Stimulated activated CD4-positive, alpha-beta T cell treated with anti-CD3 and anti-CD28 coated beads, Interleukin-15, amount 100 ng/mL, for 1 hour (primary cell): ENCODE measurements around the gene PRKAA1.

Source experiments
- DNase-seq, 2 donors: peaks; one replicate each; pipeline ENCODE4 v3.0.0-alpha.2; 2020; ENCODE audit warnings: low read depth in 1 of 2, low spot score in 1 of 2

Gene PRKAA1

GRCh38 chr5:40798012-40798800, at the start of gene PRKAA1:
Gene PRKAA1, minus strand, starts transcription at chr5:40798374. Its CDS starts 185 bp downstream, at chr5:40798189.
- peak; percentile 82 to 86 for DNase-seq

GRCh38 chr5:40847525-40847924, 49.4 kb upstream of the PRKAA1 start:
- no peak for DNase-seq

GRCh38 chr5:40846371-40846770, 48.2 kb upstream of the PRKAA1 start:
- DNase-seq: no peak

DNA sequence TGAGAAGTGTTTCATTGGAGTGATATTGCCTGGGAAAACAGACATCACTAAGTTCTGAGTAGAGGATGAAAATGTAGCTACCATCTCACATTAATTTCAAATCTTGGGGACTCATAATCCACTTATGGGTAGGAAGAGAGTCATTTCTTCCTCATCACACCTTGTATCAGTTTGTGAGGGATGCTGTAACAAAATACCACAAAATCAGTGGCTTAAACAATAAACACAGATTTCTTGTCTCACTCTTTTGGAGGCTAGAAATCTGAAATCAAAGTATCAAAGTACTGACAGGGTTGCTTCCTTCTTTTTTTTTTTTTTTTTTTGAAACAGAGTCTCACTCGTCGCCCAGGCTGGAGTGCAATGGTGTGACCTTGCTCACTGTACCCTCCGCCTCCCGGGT, 46.4 kb upstream of the PRKAA1 start:
- DNase-seq: no peak

DNA sequence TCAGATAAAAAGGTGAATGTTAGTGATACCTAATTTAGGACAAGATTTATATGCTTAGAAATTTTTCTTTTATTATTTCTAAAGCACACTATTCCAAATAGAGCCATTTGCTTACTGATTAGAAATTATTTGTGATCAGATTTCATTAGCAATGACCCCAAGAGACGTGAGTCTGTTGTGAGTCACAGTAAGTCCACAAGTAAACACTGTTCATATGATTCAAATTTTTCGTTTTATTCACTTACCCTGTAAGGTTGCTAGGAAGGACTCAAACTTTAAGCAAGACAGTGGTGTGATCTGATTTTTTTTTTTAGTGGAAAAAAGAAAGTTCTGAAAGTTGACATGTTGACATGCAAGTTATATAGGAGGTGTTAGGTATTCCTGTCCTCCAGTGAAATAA, 44.2 kb upstream of the PRKAA1 start:
- no peak for DNase-seq

GRCh38 chr5:40841068-40841805, 43.1 kb upstream of the PRKAA1 start, which contains the start of gene CARD6:
Gene CARD6, plus strand, starts transcription at chr5:40841367. Its CDS starts 16 bp downstream, at chr5:40841383.
- DNase-seq: no peak

DNA sequence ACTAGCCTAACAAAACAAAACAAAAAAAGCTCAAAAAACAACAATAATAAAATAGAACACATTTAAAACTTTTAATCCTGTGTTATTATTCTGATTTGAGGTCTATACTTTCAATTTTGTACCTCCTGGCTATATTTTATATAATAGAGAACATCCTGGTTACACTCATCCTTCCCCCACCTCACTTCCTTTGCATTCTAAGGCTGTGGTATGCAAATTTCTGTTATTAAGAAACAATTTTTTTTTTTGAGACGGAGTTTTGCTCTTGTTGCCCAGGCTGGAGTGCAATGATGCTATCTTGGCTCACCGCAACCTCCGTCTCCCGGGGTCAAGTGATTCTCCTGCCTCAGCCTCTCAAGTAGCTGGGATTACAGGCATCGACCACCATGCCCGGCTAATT, 39.9 kb upstream of the PRKAA1 start:
- DNase-seq: no peak

- DNase-seq: peak; percentile 80 to 82
Measured at GRCh38 chr5:40834849-40835787, 36.9 kb upstream of the PRKAA1 start, which contains the start of gene RPL37. Gene RPL37, minus strand, starts transcription at chr5:40835222. Its CDS starts 37 bp downstream, at chr5:40835185.

- no peak for DNase-seq
Measured at GRCh38 chr5:40834391-40834848, 36.2 kb upstream of the PRKAA1 start.

DNA sequence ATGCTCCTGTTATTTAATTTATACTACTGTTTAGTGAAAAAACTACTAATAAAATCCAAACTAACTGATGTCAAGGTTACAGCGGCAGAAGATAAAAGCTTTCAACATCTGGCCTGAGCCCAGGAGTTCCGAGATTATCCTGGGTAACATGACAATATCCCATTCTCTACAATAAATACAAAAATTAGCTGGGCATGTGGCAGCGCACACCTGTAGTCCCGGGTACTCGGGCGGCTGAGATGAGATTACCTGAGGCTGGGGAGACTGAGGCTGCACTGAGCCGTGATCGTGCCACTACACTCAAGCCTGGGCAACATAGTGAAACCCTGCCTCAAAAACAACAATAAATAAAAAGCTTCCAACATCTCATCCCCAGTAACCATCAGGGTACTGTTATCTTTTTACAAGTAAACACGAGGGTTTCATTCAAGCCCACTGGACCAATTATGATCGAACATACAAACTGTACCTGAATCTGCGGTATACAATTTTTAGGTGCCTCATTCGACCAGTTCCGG, 35.6 kb upstream of the PRKAA1 start:
- DNase-seq: no peak

DNA sequence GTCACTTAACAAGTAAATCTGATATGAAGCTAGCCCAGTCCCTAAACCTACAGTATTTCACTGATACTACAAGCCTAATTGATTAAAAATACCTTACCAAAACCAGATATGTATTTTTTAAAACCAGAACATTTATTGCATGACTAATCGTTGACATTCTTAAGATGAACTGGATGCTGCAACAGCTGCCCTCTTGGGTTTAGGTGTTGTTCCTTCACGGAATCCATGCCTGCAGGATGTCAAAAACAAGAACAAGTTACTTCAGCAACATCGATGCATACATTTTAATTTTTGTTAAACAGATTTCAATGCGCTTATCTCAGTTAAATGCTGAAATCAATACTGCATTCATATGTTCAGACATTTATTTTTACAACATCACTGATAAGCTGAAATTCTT, 34.2 kb upstream of the PRKAA1 start:
- no peak for DNase-seq

DNA sequence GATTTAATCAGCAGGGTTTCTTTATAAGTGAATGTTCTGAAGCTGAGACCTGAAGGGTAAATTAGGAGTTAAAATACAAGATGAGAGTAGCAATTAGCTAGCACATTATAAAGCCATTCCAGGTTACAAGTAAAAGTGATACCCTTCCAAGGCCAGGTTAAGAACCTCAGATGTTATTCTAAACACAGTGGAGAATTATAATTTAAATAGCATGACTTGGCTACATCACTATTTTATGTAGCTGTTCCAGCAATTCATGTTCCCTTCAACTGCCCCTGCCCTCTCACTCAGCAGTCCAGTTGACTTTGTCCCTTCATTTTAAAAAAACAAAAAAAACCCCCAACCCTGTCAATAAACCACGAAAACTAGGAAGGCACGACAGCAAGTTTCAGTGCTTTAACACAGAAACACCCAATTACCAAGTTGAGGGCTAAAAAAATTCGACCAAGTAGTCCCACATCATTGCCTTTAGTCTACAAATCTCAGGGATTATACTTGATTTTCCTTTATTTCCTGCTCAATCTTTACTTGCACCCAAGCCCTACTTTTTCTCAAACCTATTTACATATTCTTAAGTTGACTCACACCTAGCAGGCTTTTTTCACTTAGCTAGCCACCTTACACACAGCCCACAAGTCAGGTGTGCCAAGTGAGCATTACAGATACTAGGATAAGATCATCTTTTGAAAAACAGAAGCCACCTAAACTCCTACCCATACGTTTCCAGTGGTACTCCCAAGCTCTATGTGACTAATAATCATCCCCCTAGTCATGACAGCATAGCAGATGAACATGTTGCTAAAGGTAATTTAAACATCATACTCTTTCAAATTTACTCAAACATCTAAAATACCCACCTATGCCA, 33.4 kb upstream of the PRKAA1 start:
- DNase-seq: no peak

DNA sequence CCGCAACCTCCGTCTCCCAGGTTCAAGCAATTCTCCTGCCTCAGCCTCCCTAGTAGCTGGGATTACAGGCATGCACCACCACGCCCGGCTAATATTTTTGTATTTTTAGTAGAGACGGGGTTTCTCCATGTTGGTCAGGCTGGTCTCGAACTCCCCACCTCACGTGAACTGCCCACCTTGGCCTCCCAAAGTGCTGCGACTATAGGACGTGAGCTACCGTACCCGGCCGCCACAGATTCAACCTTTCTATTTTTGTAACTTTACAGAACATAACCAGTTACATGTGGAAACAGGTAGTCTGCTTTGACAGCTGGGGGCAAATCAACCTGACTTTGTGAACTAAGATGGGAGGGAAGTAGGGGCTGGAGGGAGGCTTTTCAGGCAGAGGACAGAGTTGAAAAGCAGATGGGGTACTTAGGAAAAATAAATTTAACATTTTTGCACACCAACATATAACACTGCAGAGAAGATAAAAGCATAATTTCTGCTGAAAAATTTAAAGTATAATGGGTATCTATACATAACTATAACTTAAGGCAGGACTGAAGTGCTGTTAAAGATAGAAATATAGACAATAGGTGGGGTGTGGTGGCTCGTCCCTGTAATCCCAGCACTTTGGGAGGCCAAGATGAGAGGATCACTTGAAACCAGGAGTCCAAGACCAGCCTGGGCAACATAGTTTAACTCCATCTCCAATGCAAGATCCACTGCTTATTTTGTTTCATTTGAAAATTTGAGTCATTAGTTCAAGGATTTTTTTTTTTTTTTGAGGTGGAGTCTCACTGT, 31.8 kb upstream of the PRKAA1 start:
- DNase-seq: no peak

- DNase-seq: no peak
Measured at GRCh38 chr5:40828690-40829661, 30.8 kb upstream of the PRKAA1 start.

GRCh38 chr5:40828021-40828631, 30.0 kb upstream of the PRKAA1 start:
- DNase-seq: no peak

- DNase-seq: no peak
Measured at GRCh38 chr5:40827188-40827977, 29.2 kb upstream of the PRKAA1 start.
